Activated T-helper 9 cell treated with anti-CD3 and anti-CD28 coated beads, Interleukin-2, amount 50 U/mL, for 16 hours (primary cell): Measurements from ENCODE around the gene NCK2.
A peak's percentile ranks its signal among the peaks of the same experiment; 100 is the strongest.

Experiments
- DNase-seq: peaks from one replicate; pipeline ENCODE4 v3.0.0-alpha.2; 2020; ENCODE audit warnings: low read depth

NCK2 gene

GRCh38 chr2:105849431-105850179, 104.9 kb downstream of the NCK2 start:
- DNase-seq, result no peak

DNA sequence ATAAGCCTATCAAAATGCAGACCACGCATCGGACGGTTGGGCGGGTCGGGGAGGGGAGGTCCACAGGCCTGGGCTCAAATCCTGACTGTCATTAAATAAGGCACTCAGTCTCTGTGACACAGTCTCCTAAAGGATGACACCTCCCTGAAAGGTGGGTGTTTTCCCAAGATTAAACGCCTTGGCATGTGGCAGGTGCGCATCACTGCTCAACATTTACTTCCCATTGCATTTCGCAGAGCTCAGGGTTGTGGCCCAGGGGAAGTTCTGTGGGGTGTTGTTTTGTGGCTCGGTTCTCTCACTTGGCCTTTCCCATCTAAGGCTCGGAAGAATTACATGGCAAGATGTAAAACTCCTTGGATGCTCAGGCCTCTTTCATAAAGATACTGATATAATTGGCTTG, 107.4 kb downstream of the NCK2 start:
- DNase-seq, result no peak

GRCh38 chr2:105853354-105854088, 108.8 kb downstream of the NCK2 start:
- no peak for DNase-seq

GRCh38 chr2:105854972-105855371, 110.3 kb downstream of the NCK2 start:
- DNase-seq, result no peak

DNA sequence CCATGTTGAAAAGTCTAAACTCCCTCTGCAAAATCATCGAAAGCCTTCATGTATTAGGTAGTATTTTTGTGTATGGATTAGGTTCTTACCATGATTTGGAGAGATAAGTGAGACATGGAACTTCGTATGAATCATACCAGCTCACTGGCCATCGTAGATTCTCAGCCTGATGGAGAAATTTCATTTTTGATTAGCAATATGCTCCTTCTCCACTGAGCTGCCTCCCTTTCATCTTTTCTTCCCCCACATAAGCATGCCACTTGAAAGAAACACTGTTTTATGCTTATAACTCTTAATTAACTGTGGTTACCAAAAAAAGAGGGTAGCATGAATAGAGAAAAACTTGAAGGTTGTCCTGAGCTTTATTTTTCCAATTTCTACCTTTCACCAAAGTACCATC, 111.9 kb downstream of the NCK2 start:
- no peak for DNase-seq

DNA sequence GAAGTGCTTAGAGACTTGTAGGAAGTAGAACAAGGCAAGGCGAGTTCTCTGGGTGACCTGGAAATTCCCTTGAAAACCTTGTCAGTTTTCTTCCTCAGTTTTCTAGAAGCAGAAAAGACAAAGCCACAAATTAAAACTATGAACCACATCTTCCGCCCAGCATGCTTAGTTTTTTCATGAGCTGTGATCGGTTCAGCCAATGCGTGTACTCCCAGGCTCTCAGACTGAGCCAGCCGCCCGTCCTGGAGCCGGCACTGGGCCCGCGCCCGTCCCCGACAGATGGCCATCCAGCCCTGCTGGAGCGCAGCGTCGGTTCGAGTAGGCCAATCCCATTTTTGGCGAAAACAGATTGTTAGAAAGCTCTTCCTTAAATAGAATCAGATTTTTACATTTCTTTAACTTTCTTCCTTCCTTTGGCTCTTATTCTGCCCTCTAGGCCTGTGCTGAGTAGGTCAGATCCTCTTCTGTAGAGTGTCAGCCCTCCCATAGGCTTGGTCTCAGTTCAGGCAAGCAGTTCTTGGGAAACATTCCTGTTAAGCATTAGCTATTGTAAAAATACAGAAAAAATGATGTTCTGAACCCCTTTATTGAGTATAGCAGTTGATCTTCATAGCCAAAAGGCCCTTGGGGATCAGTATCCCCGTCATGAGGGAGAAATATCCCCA, 112.5 kb downstream of the NCK2 start:
- DNase-seq, result peak; percentile 25

GRCh38 chr2:105858868-105859693, 114.4 kb downstream of the NCK2 start:
- DNase-seq, result no peak

DNA sequence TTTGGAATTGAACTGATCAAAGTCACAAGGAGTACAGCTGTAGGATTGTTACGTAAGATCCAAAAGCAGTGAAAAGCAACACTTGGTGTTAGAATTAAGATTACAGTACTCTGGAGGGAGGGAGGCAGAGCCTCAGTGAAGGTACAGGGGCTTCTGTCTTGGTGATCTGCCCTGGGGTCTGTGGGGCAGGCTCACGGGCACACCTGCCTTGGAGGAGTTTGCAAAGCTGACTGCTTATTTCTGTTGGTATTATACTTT, 114.9 kb downstream of the NCK2 start:
- no peak for DNase-seq

GRCh38 chr2:105860567-105860966, 115.9 kb downstream of the NCK2 start:
- DNase-seq, result no peak

DNA sequence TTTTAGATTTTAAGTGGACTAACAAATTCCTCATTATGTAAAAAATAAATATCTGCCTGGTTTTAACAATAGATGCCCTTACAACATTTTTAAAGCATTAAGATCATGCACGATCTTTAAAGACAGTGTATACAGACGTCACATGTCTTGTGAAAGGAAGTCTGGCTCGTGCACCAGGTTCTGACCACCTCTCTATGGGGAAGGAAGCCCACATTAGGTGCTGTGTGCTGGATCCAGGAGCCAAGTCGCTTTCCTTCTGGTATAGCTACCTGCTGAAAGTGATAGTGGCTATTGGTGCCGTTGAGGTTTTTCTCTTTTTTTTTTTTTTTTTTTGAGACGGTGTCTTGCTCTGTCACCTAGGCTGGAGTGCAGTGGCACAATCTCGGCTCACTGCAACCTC, 116.5 kb downstream of the NCK2 start:
- DNase-seq, result no peak

- DNase-seq, result no peak
Measured at GRCh38 chr2:105862843-105863242, 118.1 kb downstream of the NCK2 start.

- no peak for DNase-seq
Measured at GRCh38 chr2:105864262-105864661, 119.5 kb downstream of the NCK2 start.

DNA sequence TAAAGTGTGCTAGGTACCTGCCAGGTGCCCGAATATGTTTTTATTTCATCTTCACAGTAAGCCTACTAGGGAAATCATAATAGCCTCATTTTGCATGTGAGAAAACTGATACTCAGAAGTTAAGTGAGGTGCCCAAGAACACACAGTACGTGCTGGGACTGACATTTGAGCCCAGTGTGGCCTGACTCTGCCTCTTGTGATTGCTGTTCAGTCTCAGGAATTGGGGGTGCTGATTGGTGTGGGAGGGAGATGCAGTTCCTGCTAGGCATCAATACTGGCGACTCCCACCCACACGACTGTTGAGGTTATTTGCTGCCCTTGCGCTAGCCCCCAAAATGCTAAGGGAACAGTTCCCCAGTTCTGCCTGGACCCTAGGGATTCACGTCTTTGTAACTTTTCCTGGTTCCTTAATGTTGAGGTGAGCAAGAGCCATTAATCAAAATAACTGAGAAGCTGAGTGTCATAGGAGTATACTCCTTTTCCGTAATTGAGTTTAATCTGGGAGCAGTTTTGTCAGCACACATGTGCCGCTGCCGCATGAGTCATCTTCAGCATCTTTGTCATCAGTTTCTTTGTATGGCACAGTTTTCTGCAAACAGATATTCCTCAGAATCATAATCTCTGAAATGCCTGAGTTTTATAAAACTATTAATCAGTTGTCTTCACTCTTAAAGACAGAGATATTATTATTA, 120.7 kb downstream of the NCK2 start:
- no peak for DNase-seq

GRCh38 chr2:105866216-105867185, 121.8 kb downstream of the NCK2 start:
- DNase-seq, result no peak

DNA sequence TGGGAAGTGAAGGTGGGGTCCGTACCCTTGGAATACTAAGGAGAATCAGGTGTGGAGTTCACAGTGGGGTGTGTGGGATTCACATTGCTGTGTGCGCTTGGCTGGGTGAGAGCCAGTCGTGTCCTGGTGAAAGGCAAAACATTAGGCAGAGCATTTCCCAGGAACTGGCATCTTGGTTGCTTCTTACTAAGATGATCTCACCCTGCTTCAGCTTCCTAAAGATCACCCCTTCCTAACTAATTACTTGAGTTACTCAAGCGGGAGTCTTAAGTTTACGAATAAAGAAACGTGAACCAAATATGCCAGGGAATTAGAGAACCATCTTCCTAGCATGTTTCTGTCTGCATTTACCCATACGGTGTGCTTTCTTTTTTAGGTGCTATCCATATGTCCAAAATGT, 122.9 kb downstream of the NCK2 start:
- no peak for DNase-seq

DNA sequence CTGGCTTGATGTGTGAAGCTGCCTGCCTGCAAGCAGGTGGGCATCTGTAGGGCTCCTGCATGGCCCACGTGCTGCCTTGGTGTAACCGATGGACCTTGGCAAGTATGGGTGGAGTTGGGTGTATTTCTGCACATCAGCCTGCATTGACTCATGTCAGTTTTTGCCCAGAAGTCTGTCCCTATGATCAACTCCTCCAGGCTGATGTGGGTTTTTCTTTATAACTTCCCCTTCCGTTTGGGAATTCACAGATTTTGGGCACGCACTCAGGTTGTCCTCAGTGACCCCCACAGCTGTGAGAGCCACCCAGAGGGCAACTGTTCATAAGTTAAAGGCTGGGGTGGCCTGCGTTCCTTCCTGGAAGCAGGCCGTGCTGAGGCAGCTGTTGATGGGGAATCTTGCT, 123.3 kb downstream of the NCK2 start:
- DNase-seq, result no peak

DNA sequence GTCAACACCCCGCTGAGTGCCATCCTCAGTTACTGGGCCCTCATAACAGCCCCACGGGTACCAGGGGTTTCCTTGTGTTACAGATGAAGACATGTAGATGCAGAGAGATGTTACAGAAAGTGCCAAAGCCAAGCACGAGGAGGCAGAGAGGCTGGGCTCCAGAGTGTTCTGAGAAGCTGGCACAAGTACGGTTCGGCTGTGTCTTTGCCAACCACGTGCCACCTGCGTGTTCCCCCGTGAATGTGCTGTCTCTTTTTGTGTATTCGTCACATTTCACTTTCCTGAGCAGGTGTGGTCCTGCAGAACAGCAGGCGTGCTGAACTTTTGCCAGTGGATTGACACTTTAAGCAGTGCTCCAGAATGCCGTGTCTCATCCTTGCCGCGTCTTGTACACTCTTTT, 124.6 kb downstream of the NCK2 start:
- no peak for DNase-seq

GRCh38 chr2:105870062-105870461, 125.3 kb downstream of the NCK2 start:
- no peak for DNase-seq

DNA sequence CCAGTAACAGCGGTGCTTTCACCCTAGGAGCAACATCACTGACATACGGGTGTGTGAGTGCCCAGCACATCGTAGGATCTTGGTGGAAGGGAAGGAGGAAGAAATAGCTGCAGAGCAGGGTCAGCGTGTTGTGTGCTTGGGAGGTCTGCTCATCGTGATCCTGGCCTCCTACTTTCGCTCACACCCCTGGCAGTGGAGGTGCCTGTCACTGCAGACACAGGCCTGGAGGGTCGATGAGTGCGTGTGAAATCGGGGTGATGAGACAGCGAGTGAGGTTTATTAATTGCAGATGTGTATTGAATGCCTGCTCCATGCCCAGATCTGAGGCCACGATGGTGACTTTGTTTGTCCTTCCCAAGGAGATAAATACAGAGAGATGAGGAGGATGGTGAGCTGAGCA, 126.1 kb downstream of the NCK2 start:
- DNase-seq, result no peak

GRCh38 chr2:105872142-105872728, 127.5 kb downstream of the NCK2 start:
- DNase-seq, result no peak
